ENCODE results near the gene TULP4. TPM values are rescaled to one million over a fixed set of nuclear protein-coding genes. Genes with fewer than 3 reads are reported as not detected.
"Not testable (repeated sequence)": the region's sequence is repeated elsewhere in the genome, so short reads cannot be mapped to it uniquely, and the experiment has no call there.

TULP4 gene
- polyA plus RNA-seq, 6 donors from 2014 or later = 8.1 to 42.3 (median 39.1) TPM

DNA sequence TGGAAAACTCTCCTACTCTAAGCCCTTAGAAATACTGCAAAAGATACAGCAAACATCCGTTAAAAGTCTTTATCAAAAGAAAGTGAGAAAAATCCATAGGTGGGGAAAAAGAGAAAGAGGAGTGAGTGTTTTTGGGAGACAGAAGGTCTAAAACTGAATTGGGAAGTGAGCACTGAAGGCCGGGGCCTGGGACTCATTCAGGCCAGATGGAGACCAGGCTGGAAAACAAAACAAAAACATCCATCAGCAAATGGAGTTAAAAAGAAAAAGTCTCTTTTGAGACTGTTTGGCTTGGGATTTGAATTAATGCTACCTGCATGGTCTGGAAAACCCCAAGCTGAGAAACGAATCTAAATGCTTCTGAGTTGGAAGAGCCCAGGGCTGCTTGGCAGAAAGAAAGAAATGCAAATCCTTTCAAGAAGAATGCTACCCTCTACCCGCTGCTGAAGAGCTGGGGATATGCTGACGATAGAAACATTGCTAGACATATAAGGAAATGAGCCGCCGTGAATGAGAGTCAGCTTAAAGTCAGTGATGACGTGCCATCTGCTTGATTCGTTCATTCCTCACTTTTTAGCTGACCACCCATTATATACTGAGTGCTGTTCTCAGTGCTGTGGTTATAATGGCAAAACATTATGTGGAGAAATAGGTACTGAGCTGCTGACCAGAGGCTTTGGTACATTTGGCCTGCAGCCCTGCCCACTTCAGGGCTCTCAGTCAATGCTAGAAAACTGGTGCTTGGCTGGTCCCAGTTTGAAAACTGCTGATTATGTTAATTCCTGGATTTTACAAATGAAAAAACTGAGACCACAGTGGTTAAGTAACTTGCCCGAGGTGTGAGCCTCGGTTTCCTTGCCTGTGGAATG lies 28.0 kb upstream of the TULP4 start:
- Mint-ChIP-seq H3K36me3 (peaks cover 0 to 4% of the 10 kb centered on the region in 2 donors), H3K4me1 (peaks cover 22 to 33% (median 31%) of the 10 kb centered on the region in 3 donors), H3K27me3 (no peaks in the 10 kb centered on the region), H3K27ac (peak overlapping the region in 5 of 6 donors; percentile 56 to 98 (median 74)), H3K9me3 (no peaks in the 10 kb centered on the region), H3K4me3 (peak overlapping the region in 1 of 8 donors; percentile 57)
- ATAC-seq (ENCODE audit: low read depth in 2 of 2) = peak in 1 of 2 donors; percentile 43
- no peak for DNase-seq

DNA sequence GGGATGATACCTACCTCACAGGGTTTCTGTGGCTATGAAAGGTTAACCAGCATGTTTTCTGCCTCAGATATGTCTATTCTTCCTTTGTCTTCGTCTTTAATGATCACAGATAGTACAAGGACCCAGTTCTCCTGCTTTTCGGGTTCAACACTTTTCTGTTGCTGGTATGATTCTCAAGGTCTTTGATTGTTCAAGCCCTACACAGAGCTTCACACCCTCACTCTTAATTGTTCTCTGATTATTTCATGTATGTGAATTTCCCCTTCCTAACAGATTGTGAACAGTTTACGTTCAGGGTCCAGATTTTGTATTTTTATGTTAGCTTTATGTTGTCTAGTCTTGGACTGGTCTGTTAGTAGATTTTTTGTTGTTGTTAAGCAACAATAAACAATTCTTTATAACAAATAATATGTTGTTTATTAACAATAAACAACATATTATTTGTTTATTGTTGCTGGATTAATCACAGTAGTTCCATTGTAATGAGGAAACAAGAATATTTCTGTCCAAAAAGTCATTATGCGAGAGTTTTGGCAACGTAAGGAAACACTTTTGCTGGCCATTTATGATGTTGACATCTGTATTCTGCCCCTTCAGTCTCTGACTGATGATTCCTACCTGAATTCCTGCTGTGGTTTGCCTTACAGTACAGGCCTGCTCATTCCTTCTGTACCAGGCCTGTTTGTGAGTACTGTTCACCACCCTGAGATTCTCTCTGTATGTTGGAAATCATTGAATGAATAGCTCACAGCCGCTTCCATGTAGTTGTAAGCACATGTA lies 27.2 kb upstream of the TULP4 start:
- Mint-ChIP-seq H3K36me3 (peaks cover 0 to 4% of the 10 kb centered on the region in 2 donors), H3K4me3 (no peak overlapping the region), H3K4me1 (peaks cover 30 to 40% (median 36%) of the 10 kb centered on the region in 3 donors), H3K9me3 (no peaks in the 10 kb centered on the region), H3K27ac (peak overlapping the region in 2 of 6 donors; percentile 67 to 74), H3K27me3 (no peaks in the 10 kb centered on the region)
- no peak for ATAC-seq (ENCODE audit: low read depth in 2 of 2)
- DNase-seq = no peak

DNA sequence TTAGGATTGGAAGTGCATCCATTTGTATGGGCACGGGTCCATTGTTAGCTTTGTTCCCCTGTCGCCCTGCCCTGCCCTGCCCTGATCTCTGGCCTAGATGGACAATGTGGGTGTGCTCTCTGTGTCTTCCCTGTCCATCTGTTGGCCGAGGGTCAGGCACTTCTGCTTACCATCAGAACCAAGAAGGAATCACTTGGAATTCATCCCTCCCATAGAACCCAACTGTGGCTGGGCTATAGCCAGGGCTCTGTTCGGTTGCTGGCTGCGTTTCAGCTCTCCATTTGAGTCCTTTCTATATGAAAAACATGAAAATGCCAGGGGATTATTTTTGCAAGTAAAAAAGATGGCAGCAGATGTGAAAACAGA lies 26.6 kb upstream of the TULP4 start:
- Mint-ChIP-seq H3K27ac (peak overlapping the region in 2 of 6 donors; percentile 9 to 67), H3K4me1 (peaks cover 36 to 45% (median 42%) of the 10 kb centered on the region in 3 donors), H3K27me3 (no peaks in the 10 kb centered on the region), H3K36me3 (peaks cover 0 to 4% of the 10 kb centered on the region in 2 donors), H3K4me3 (no peak overlapping the region), H3K9me3 (no peaks in the 10 kb centered on the region)
- ATAC-seq (ENCODE audit: low read depth in 2 of 2) (no peak), DNase-seq (no peak)

DNA sequence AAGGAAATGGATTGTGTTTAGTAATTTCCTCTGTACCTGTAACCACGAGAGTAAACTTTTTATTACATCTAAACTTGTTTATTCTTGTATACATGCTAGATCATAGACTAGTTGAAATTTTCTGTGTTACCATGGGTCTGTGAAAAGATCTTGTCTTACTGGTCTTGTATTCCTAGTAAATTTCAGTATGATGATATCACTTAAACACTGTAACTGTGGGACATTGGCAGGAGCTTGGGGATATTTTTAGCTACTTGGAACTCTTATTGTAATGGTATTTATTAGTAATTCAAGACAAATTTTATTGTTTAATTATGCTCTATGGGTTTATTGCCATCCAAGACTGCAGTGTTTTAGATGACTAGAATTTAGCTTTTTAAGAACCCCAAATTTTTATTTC lies 25.9 kb upstream of the TULP4 start:
- peaks cover 0 to 4% of the 10 kb centered on the region in 2 donors for H3K36me3 Mint-ChIP-seq

DNA sequence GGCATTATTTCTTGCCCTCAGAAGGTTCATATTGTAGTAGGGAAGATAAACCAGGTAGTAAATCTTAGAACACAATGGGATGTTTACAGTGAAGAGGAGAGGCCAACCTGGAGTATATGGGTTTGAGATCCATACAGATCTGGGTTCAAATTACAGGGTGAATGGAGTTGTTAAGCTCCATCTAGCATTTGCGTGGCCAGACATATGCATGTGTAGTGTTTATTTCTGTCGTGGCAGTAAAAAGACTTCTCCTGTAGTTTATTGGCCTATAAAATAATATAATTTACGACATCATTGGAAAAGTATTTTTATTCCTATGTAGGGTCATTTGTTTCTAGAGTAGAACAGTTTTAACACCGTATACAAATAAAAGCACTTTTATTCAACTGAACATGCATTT lies 25.2 kb upstream of the TULP4 start:
- Mint-ChIP-seq H3K4me1 (peaks cover 50 to 56% (median 53%) of the 10 kb centered on the region in 3 donors), H3K27me3 (no peaks in the 10 kb centered on the region), H3K9me3 (no peaks in the 10 kb centered on the region), H3K4me3 (no peak overlapping the region), H3K36me3 (peaks cover 0 to 4% of the 10 kb centered on the region in 2 donors), H3K27ac (peak overlapping the region in 4 of 6 donors; percentile 2 to 59 (median 28))
- DNase-seq (no peak), ATAC-seq (ENCODE audit: low read depth in 2 of 2) (no peak)

More for the DNA sequence above, 25.9 kb upstream of the TULP4 start:
- DNase-seq (no peak), ATAC-seq (ENCODE audit: low read depth in 2 of 2) (no peak)
- peak overlapping the region in 2 of 6 donors; percentile 8 to 47 for H3K27ac Mint-ChIP-seq
- no peak overlapping the region for H3K4me3 Mint-ChIP-seq
- peaks cover 44 to 53% (median 50%) of the 10 kb centered on the region in 3 donors for H3K4me1 Mint-ChIP-seq
- H3K27me3 Mint-ChIP-seq = no peaks in the 10 kb centered on the region
- H3K9me3 Mint-ChIP-seq = no peaks in the 10 kb centered on the region

DNA sequence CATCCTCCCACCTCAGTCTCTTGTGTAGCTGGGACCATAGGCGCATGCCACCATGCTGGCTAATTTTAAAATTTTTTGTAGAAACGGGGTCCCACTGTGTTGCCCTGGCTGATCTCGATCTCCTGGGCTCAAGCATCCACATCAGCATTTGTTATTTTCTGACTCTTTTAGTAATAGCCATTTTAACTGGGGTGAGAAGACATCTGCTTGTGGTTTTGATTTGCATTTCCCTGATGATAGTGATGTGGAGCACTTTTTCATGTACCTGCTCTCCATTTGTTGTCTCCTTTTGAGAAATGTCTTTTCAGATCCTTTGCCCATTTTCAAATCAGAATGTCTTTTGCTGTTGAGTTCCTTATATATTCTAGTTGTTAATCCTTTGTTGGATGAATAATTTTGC lies 22.2 kb upstream of the TULP4 start:
- peak; percentile 71 to 78 for ATAC-seq (ENCODE audit: low read depth in 2 of 2)
- H3K4me3 Mint-ChIP-seq = peak overlapping the region; percentile 74 to 90 (median 86)
- H3K27ac Mint-ChIP-seq = peak overlapping the region; percentile 93 to 97 (median 96)
- peaks cover 0 to under 1% (median 0%) of the 10 kb centered on the region in 7 donors for H3K9me3 Mint-ChIP-seq
- no peaks in the 10 kb centered on the region for H3K27me3 Mint-ChIP-seq
- peaks cover 55 to 64% (median 57%) of the 10 kb centered on the region in 3 donors for H3K4me1 Mint-ChIP-seq
- peak; percentile 59 for DNase-seq
- H3K36me3 Mint-ChIP-seq = peaks cover 4 to 8% of the 10 kb centered on the region in 2 donors

DNA sequence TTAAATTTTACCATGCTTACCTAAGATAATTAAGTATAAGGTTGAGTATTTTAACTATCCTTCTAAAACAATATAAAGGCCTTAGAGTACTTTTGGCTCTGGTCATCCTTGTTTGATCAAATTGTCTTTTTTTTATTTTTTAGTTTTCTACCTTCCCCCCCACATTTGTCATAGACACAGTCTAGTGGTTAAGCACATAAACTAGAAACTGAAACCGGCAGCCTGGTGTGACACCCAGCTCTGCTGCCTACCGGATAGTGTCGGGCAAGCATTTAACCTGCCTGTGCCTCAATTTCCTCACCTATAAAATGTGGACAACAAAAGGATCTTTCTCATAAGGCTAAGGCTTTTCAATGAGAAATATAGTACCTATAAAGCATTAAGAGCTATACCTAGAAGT lies 21.6 kb upstream of the TULP4 start:
- H3K27me3 Mint-ChIP-seq = no peaks in the 10 kb centered on the region
- H3K27ac Mint-ChIP-seq = peak overlapping the region; percentile 93 to 97 (median 96)
- H3K36me3 Mint-ChIP-seq = peaks cover 4 to 8% of the 10 kb centered on the region in 2 donors
- DNase-seq = peak; percentile 70
- H3K4me3 Mint-ChIP-seq = peak overlapping the region; percentile 74 to 90 (median 86)
- peak; percentile 92 for ATAC-seq (ENCODE audit: low read depth in 2 of 2)
- peaks cover 50 to 65% (median 60%) of the 10 kb centered on the region in 3 donors for H3K4me1 Mint-ChIP-seq
- peaks cover 0 to 4% (median 0%) of the 10 kb centered on the region in 7 donors for H3K9me3 Mint-ChIP-seq

DNA sequence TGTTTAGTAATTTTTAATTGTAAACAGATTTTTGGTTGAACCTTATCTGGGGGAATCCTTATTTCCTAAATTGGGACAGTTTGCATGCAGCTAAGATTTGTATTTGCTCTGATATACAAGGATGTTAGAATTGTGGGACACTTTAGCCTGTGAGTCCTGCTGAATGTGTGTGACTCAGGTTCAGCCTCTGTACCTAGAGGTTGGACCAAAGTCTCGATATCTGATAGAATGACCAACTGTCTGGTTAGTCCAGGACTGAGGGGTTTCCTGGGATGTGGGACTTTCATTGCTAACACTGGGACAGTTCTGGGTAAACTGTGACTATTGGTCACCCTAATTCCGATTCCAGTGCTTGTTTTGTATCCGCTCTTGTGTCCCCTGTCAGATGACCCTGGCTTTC lies 20.2 kb upstream of the TULP4 start:
- Mint-ChIP-seq H3K36me3 (peaks cover 9 to 21% of the 10 kb centered on the region in 2 donors), H3K9me3 (peaks cover 7 to 15% (median 10%) of the 10 kb centered on the region in 7 donors), H3K4me1 (peaks cover 55 to 68% (median 65%) of the 10 kb centered on the region in 3 donors), H3K27me3 (no peaks in the 10 kb centered on the region), H3K4me3 (peak overlapping the region in 6 of 8 donors; percentile 5 to 82 (median 74)), H3K27ac (peak overlapping the region in 5 of 6 donors; percentile 14 to 97 (median 38))
- DNase-seq (no peak), ATAC-seq (ENCODE audit: low read depth in 2 of 2) (no peak)

DNA sequence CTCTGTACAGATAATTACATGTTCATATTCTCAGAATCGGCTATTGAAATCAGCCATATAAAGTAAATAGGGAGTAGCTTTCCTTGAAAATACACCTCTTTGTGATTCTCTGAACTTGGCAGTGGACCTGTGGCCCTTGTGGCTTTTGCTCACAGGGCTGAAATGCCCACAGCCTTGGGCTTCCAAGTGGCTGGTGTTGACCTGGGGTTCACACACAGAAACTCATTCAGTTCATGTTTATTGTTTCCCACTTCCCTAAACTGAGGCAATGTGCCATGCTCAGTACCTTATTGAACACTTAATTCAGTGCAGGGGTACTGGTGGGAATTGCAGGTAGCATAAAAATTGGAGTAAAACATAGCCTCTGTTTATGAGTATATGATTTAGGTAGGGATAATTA lies 19.1 kb upstream of the TULP4 start:
- peak; percentile 25 for DNase-seq
- Mint-ChIP-seq H3K4me1 (peaks cover 50 to 68% (median 57%) of the 10 kb centered on the region in 3 donors), H3K27me3 (no peaks in the 10 kb centered on the region), H3K9me3 (peaks cover 7 to 21% (median 15%) of the 10 kb centered on the region in 7 donors), H3K27ac (peak overlapping the region in 3 of 6 donors; percentile 67 to 97 (median 89)), H3K4me3 (peak overlapping the region; percentile 33 to 82 (median 68)), H3K36me3 (peaks cover 9 to 21% of the 10 kb centered on the region in 2 donors)
- ATAC-seq (ENCODE audit: low read depth in 2 of 2) = peak; percentile 34 to 41

DNA sequence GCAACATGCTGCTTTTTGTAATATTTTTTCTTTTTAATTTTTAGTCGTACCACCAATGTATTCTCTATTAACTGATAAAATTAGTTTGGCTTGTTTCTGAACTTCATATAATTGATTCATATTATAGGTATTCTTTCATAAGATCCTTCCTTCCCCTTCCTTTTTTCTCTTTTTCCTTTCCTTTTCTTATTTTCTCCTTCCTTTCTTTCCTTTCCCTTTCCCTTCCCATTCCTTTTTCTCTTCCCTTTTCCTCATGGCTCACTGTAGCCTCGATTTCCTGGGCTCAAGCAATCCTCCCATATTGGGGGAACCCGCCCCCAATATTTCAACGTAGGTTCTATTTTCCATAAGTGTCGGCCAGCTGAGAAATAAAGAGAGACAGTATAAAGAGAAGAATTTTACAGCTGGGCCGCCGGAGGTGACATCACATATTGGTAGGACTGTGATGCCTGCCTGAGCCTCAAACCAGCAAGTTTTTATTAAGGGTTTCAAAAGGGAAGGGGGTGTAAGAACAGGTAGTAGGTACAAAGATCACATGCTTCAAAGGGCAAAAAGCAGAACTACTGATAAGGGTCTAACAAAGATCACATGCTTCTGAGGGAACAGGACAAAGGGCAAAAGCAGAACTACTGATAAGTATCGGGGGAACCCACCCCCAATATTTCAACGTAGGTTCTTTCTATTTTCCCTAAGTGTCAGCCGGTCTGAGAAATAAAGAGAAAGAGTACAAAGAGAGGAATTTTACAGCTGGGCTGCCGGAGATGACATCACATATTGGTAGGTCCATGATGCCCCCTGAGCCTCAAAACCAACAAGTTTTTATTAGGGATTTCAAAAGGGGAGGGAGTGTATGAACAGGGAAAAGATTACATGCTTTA lies 16.1 kb upstream of the TULP4 start:
- peaks cover 26 to 38% of the 10 kb centered on the region in 2 donors for H3K36me3 Mint-ChIP-seq
- not testable (repeated sequence) for DNase-seq; ATAC-seq (ENCODE audit: low read depth in 2 of 2); H3K27me3 Mint-ChIP-seq
- H3K9me3 Mint-ChIP-seq = peaks cover 10 to 27% (median 17%) of the 10 kb centered on the region in 7 donors
- peaks cover 36 to 48% (median 46%) of the 10 kb centered on the region in 3 donors for H3K4me1 Mint-ChIP-seq
- H3K4me3 Mint-ChIP-seq = peak overlapping the region in 3 of 8 donors; percentile 30 to 75 (median 34)
- peak overlapping the region; percentile 18 to 91 (median 71) for H3K27ac Mint-ChIP-seq

DNA sequence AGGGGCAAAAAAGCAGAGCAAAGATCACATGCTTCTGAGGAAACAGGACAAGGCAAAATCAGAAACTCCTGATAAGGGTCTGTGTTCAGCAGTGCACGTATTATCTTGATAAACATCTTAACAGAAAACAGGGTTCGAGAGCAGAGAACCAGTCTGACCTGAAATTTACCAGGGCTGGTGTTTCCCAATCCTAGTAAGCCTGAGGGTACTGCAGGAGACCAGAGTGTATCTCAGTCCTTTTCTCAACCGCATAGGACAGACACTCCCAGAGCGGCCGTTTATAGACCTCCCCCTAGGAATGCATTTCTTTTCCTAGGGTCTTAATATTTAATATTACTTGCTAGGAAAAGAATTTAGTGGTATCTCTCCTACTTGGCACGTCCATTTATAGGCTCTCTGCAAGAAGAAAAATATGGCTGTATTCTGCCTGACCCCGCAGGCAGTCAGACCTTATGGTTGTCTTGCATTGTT lies 15.4 kb upstream of the TULP4 start:
- H3K36me3 Mint-ChIP-seq = peaks cover 26 to 38% of the 10 kb centered on the region in 2 donors
- peak overlapping the region in 3 of 6 donors; percentile 18 to 64 (median 58) for H3K27ac Mint-ChIP-seq
- H3K9me3 Mint-ChIP-seq = peaks cover 10 to 27% (median 17%) of the 10 kb centered on the region in 7 donors
- H3K4me3 Mint-ChIP-seq; DNase-seq; H3K27me3 Mint-ChIP-seq; ATAC-seq (ENCODE audit: low read depth in 2 of 2): not testable (repeated sequence)
- peaks cover 30 to 46% (median 45%) of the 10 kb centered on the region in 3 donors for H3K4me1 Mint-ChIP-seq

DNA sequence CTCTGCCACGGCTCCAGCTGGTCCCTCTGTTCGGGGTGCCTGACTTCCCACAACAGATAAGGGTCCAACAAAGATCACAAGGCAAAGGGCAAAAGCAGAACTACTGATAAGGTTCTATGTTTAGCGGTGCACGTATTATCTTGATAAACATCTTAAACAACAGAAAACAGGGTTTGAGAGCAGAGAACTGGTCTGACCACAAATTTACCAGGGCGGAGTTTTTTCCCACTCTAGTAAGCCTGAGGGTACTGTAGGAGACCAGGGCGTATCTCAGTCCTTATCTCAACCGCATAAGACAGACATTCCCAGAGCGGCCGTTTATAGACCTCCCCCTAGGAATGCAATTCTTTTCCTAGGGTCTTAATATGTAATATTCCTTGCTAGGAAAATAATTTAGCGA lies 14.6 kb upstream of the TULP4 start:
- not testable (repeated sequence) for H3K27ac Mint-ChIP-seq; H3K27me3 Mint-ChIP-seq; DNase-seq; ATAC-seq (ENCODE audit: low read depth in 2 of 2); H3K4me3 Mint-ChIP-seq
- Mint-ChIP-seq H3K36me3 (peaks cover 26 to 38% of the 10 kb centered on the region in 2 donors), H3K4me1 (peaks cover 24 to 40% (median 38%) of the 10 kb centered on the region in 3 donors), H3K9me3 (peaks cover 10 to 27% (median 17%) of the 10 kb centered on the region in 7 donors)
